ENCODE data around the gene RAP2B.
"Not testable (repeated sequence)": the region's sequence is repeated elsewhere in the genome, so short reads cannot be mapped to it uniquely, and the experiment has no call there.

RAP2B gene

GRCh38 chr3:153161714-153162512 is at the start of gene RAP2B:
Gene RAP2B (plus strand): TSS chr3:153162226. CDS start chr3:153162694, 468 bp downstream.
- peak; percentile 93 for DNase-seq (ENCODE audit: low read depth, low spot score)

GRCh38 chr3:153113541-153113940 is 48.5 kb upstream of the RAP2B start:
- DNase-seq (ENCODE audit: low read depth, low spot score) = no peak

- DNase-seq (ENCODE audit: low read depth, low spot score) = not testable (repeated sequence)
Observed at GRCh38 chr3:153114270-153114669, 47.8 kb upstream of the RAP2B start.

- DNase-seq (ENCODE audit: low read depth, low spot score) = no peak
Observed at GRCh38 chr3:153115326-153115725, 46.7 kb upstream of the RAP2B start.

GRCh38 chr3:153127788-153128187 is 34.2 kb upstream of the RAP2B start:
- no peak for DNase-seq (ENCODE audit: low read depth, low spot score)

GRCh38 chr3:153129426-153129825 is 32.6 kb upstream of the RAP2B start:
- no peak for DNase-seq (ENCODE audit: low read depth, low spot score)

GRCh38 chr3:153129866-153130265 is 32.2 kb upstream of the RAP2B start:
- DNase-seq (ENCODE audit: low read depth, low spot score) = no peak

GRCh38 chr3:153130312-153130977 is 31.6 kb upstream of the RAP2B start:
- peak; percentile 40 for DNase-seq (ENCODE audit: low read depth, low spot score)

GRCh38 chr3:153137626-153138025 is 24.4 kb upstream of the RAP2B start:
- no peak for DNase-seq (ENCODE audit: low read depth, low spot score)

GRCh38 chr3:153138276-153139210 is 23.5 kb upstream of the RAP2B start:
- no peak for DNase-seq (ENCODE audit: low read depth, low spot score)

- no peak for DNase-seq (ENCODE audit: low read depth, low spot score)
Observed at GRCh38 chr3:153142961-153143360, 19.1 kb upstream of the RAP2B start.

GRCh38 chr3:153144071-153144470 is 18.0 kb upstream of the RAP2B start:
- DNase-seq (ENCODE audit: low read depth, low spot score) = no peak

GRCh38 chr3:153144779-153145178 is 17.2 kb upstream of the RAP2B start:
- no peak for DNase-seq (ENCODE audit: low read depth, low spot score)

GRCh38 chr3:153145454-153145853 is 16.6 kb upstream of the RAP2B start:
- DNase-seq (ENCODE audit: low read depth, low spot score) = no peak

- no peak for DNase-seq (ENCODE audit: low read depth, low spot score)
Observed at GRCh38 chr3:153146191-153147053, 15.6 kb upstream of the RAP2B start.

- DNase-seq (ENCODE audit: low read depth, low spot score) = no peak
Observed at GRCh38 chr3:153150991-153151390, 11.0 kb upstream of the RAP2B start.

- DNase-seq (ENCODE audit: low read depth, low spot score) = not testable (repeated sequence)
Observed at GRCh38 chr3:153155786-153156185, 6.2 kb upstream of the RAP2B start.

GRCh38 chr3:153158189-153158588 is 3.8 kb upstream of the RAP2B start:
- DNase-seq (ENCODE audit: low read depth, low spot score) = no peak

- no peak for DNase-seq (ENCODE audit: low read depth, low spot score)
Observed at GRCh38 chr3:153158961-153159735, 2.9 kb upstream of the RAP2B start.

GRCh38 chr3:153159771-153160397 is 2.1 kb upstream of the RAP2B start:
- no peak for DNase-seq (ENCODE audit: low read depth, low spot score)

Measured in smooth muscle cell of the brain vasculature (primary cell).